ENCODE results near the gene SLC27A6. TPM values are rescaled to one million over a fixed set of nuclear protein-coding genes. Genes with fewer than 3 reads are reported as not detected.
"Not testable (repeated sequence)": the region's sequence is repeated elsewhere in the genome, so short reads cannot be mapped to it uniquely, and the experiment has no call there.

SLC27A6 gene
- total RNA-seq, 1 donor from 2014 or later, result 76.5 TPM

DNA sequence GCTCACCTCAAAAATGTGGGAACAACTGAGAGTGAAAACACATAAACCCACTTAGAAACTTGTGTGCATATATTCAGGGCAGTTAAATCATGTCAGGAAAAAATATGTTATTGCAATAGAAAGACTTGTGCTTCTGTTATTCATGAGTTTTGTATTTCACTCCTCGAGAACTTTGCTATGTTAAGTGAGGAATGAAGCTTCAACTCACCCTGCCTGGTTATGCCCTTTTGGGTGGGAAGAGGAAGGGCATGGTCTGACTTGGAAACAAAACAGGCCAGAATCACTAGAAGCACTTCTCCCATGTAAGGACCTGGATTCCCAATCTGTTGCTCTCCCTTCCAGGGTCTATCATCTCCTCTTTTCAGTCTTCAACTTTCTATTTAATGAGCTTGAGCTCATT, 14.5 kb downstream of the SLC27A6 start:
- no peak for ATAC-seq
- DNase-seq (ENCODE audit: missing footprints), result no peak
- intact Hi-C loops (cut with DNase I), result no loop called here

DNA sequence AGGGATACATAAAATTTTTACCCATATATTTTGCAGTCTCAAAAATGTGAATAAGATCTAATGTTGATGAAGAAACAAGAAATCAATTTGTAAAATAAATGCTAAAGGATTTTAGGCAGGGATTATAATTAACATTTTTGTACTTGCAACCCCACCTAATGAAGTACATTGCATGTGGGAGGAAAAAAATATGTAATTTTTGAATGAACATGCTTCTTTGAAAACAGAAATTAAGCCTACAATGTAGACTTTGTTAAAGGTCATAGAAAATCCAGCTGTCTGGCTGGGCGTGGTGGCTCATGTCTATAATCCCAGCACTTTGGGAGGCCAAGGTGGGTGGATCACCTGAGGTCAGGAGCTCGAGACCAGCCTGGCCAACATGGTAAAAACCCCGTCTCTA, 15.6 kb downstream of the SLC27A6 start:
- intact Hi-C loops (cut with DNase I), result no loop called here
- ATAC-seq (no peak), DNase-seq (ENCODE audit: missing footprints) (no peak)

DNA sequence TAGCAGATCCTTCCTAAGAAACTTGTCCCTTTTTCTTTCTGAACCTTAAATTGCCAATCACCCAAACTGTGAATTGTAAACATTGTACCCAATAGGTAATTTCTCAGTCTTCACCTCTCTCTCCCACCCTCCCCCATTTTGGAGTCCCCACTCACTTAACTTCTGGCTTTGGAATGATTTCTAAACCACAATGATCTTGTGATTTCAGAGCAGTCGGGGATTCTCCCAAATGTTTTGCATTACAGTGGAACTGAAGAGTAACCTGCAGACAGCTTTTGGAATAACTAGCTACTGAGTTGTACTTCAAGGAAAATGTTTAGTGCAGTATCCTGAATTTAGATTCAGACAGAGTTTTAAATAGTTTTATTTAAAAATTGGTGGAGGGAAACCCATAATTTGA, 19.2 kb downstream of the SLC27A6 start:
- no peak for DNase-seq (ENCODE audit: missing footprints)
- ATAC-seq, result no peak
- intact Hi-C loops (cut with DNase I), result no loop called here

GRCh38 chr5:128988476-128988875, 23.2 kb downstream of the SLC27A6 start:
- intact Hi-C loops (cut with DNase I), result no loop called here
- ATAC-seq (no peak), DNase-seq (ENCODE audit: missing footprints) (no peak)

DNA sequence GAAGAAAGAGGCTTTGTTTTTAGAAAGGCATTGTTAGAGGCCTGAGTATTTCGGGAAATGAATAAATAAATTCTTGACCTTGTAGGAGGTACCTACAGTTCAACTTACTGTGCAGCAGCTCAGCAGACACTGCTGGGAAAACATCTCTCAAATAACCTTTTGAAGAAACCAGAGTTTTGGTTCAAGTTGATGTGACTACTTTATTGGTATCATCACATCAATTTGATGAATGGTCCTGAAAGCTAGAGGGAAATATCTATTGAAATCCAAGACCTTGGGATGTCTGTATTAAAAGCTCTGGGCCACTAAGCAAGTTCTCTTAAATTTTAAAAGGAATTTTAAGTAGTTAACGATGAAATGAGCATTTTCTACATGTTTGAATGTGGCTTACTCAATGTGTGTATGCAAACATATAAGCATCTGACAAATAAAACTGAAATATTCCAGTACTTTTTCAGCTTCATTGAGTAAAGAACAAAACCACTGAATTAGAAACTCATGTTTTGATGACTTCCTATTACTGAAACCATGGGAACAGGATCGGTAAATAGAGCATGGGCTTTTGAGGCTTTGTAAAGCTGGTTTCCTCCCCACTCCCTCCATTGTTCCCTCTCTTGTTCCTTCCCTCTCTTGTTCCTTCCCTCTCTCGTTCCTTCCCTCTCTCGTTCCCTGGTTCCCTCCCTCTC, 36.7 kb downstream of the SLC27A6 start:
- DNase-seq (ENCODE audit: missing footprints) (no peak), ATAC-seq (no peak)
- intact Hi-C loops (cut with DNase I), result loop anchor here (5.0 kb wide), 1 partner anchor 90 kb away; no protein-coding TSS in a partner anchor

- intact Hi-C loops (cut with DNase I), result loop anchor here (5.0 kb wide), 1 partner anchor 90 kb away; no protein-coding TSS in a partner anchor
- no peak for DNase-seq (ENCODE audit: missing footprints)
- no peak for ATAC-seq
Measured at GRCh38 chr5:129002527-129002842, 37.2 kb downstream of the SLC27A6 start.

- intact Hi-C loops (cut with DNase I), result loop anchor here (5.0 kb wide), 1 partner anchor 91 kb away; no protein-coding TSS in a partner anchor
- DNase-seq (ENCODE audit: missing footprints) (no peak), ATAC-seq (no peak)
Measured at GRCh38 chr5:129003232-129003631, 37.9 kb downstream of the SLC27A6 start.

- DNase-seq (ENCODE audit: missing footprints), result no peak
Measured at GRCh38 chr5:129014185-129014584, 48.9 kb downstream of the SLC27A6 start.

GRCh38 chr5:129018837-129019236, 53.5 kb downstream of the SLC27A6 start:
- intact Hi-C loops (cut with DNase I), result no loop called here
- ATAC-seq, result no peak

More at GRCh38 chr5:129014185-129014584, 48.9 kb downstream of the SLC27A6 start:
- intact Hi-C loops (cut with DNase I), result no loop called here
- no peak for ATAC-seq

DNA sequence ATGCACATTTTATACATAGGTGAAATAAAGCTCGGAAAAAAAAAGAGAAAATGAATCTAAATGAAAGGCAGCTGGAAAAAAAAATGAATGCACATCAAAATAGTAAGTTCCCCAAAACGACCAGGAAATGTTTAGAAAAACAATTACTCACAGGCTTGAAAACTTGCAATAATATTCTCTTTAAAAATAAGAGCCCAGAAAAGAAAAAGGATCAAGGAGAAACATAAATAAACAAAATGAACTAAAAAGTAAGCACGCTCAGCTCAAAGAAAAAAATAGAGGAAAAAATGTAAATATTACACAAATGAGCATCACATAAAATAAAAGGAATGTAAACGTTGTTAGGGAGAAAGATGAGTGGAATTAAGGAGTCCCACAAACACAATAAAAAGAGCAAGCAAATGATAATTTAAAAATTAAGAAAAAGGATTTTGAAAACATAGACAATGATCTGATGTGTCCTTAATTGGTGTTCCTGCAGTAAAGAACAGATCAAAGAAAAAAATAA, 54.2 kb downstream of the SLC27A6 start:
- intact Hi-C loops (cut with DNase I), result no loop called here
- no peak for ATAC-seq
- DNase-seq (ENCODE audit: missing footprints), result no peak

More at GRCh38 chr5:129018837-129019236, 53.5 kb downstream of the SLC27A6 start:
- no peak for DNase-seq (ENCODE audit: missing footprints)

DNA sequence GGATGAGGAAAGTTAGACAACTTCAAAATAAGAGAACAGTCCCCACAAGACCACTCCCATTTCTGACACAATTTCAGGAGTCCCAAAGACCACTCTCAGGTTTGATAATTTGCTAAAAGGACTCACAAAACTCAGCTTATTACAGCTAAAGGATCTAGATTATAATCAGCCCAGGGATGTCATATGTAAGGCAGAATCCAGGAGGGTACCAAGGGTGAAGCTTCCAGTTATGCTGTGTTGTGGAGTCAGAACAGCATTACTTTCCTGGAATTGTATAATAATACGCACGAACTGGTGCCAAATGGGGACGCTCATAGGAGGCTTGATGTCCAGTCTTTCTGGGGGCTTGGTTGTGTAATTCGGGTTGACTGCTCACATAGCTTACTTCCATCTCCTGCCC, 55.4 kb downstream of the SLC27A6 start:
- intact Hi-C loops (cut with DNase I), result no loop called here
- DNase-seq (ENCODE audit: missing footprints) (no peak), ATAC-seq (no peak)

- no peak for ATAC-seq
Measured at GRCh38 chr5:129021744-129022143, 56.5 kb downstream of the SLC27A6 start.

GRCh38 chr5:129022599-129022998, 57.3 kb downstream of the SLC27A6 start:
- DNase-seq (ENCODE audit: missing footprints) (no peak), ATAC-seq (no peak)
- intact Hi-C loops (cut with DNase I), result no loop called here

More at GRCh38 chr5:129021744-129022143, 56.5 kb downstream of the SLC27A6 start:
- DNase-seq (ENCODE audit: missing footprints), result no peak
- intact Hi-C loops (cut with DNase I), result no loop called here

- DNase-seq (ENCODE audit: missing footprints) (no peak), ATAC-seq (no peak)
- intact Hi-C loops (cut with DNase I), result no loop called here
Measured at GRCh38 chr5:129027260-129027659, 62.0 kb downstream of the SLC27A6 start.

DNA sequence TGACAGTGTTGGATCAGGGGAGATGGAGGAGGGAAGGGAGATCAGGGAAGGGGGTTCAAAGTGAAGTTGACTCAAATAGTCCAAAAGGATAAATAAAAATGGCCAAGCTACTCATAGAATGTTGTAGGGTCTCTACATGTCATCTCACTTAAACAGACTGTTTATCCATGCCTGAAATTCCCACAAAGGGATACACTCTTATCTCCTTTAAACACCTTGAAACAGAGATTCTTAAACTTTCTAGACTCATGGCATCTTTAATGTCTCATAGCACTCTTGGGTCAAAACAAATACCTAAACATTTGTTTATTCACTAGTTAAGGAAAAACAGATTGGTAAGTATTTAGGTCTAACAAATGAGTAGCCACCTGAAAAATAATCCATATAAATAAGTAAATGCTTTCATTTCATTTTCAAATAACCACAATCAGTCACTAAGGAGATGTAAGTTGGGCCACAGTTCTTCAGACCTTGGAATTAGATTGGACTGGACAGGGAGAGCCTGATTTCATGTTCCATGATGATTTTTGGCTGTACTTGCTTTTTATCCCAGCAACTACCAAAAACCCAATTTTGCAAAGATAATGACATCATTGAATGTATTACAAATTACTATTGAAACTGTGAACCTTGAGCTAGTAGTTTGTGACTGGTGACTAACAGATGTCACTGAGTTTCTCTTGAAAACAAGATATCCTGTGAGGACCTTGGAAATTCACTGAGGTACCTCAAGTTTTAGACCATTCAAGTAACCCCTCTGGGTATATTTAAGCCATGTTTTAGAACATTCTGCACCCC, 66.8 kb downstream of the SLC27A6 start:
- DNase-seq (ENCODE audit: missing footprints) (no peak), ATAC-seq (no peak)
- intact Hi-C loops (cut with DNase I), result no loop called here

DNA sequence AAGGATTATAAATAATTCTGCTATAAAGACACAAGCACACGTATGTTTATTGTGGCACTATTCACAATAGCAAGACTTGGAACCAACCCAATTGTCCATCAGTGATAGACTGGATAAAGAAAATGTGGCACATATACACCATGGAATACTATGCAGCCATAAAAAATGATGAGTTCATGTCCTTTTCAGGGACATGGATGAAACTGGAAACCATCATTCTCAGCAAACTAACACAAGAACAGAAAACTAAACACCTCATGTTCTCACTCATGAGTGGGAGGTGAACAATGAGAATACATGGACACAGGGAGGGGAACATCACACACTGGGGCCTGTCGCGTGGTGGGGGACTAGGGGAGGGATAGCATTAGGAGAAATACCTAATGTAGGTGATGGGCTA, 71.0 kb downstream of the SLC27A6 start:
- intact Hi-C loops (cut with DNase I), result not testable (repeated sequence)

GRCh38 chr5:129041196-129041881, 76.1 kb downstream of the SLC27A6 start:
- ATAC-seq (no peak), DNase-seq (ENCODE audit: missing footprints) (no peak)
- intact Hi-C loops (cut with DNase I), result no loop called here

More for the DNA sequence above, 71.0 kb downstream of the SLC27A6 start:
- DNase-seq (ENCODE audit: missing footprints); ATAC-seq: not testable (repeated sequence)

GRCh38 chr5:129042306-129042705, 77.0 kb downstream of the SLC27A6 start:
- ATAC-seq, result no peak
- intact Hi-C loops (cut with DNase I), result no loop called here
- DNase-seq (ENCODE audit: missing footprints), result no peak

- DNase-seq (ENCODE audit: missing footprints) (no peak), ATAC-seq (no peak)
- intact Hi-C loops (cut with DNase I), result no loop called here
Measured at GRCh38 chr5:129043894-129044293, 78.6 kb downstream of the SLC27A6 start.
